HEK293 (cell line): ENCODE measurements around the gene AIPL1.

Source experiments
- CTCF ChIA-PET: fragments of 350-600 bp; formaldehyde crosslinking; extraction: SDS; loops from one replicate; lab custom pipeline; 2021; ENCODE audit warnings: antibody characterized with exemption; lab: Yijun Ruan, JAX
- POLR2A ChIA-PET: fragments of 300-600 bp; formaldehyde crosslinking; extraction: SDS; loops from one replicate; lab custom pipeline; 2020; ENCODE audit warnings: antibody characterized with exemption, inconsistent platforms; lab: Yijun Ruan, JAX
- H3K27ac ChIP-seq: fragments of 200-500 bp; sonication (Bioruptor generic); 2 replicates; pipeline ENCODE4 v1.5.1; 2014; ENCODE audit warnings: low read depth, low read length, control low read depth, inconsistent platforms; ENCODE audit errors: extremely low read depth
- H3K36me3 ChIP-seq, 2 experiments: fragments of 200-500 bp in 1 of 2; sonication (Bioruptor generic) in 1 of 2; 1 replicate in 1 of 2; 2 replicates in 1 of 2; pipeline ENCODE4 v1.5.1; 2014 to 2017; ENCODE audit warnings: inconsistent platforms in 2 of 2, low read length in 2 of 2; ENCODE audit not compliant: control insufficient read depth in 2 of 2, insufficient read depth in 1 of 2
- H3K4me1 ChIP-seq: fragments of 200-500 bp; sonication (Bioruptor generic); 2 replicates; pipeline ENCODE4 v1.5.1; 2014; ENCODE audit warnings: mild to moderate bottlenecking, low read length, inconsistent platforms; ENCODE audit not compliant: control insufficient read depth, insufficient read depth
- H3K4me3 ChIP-seq: 2 replicates; pipeline ENCODE4 v1.5.1; 2011; ENCODE audit warnings: low read depth, mild to moderate bottlenecking, control low read depth, low read length, moderate library complexity
- H3K9me3 ChIP-seq: fragments of 200-500 bp; sonication (Bioruptor generic); 2 replicates; pipeline ENCODE4 v1.5.1; 2014; ENCODE audit warnings: low read depth, low read length, inconsistent platforms; ENCODE audit not compliant: control insufficient read depth, insufficient read depth
- GLI2 ChIP-seq: fragments of 450-650 bp; formaldehyde crosslinking; IDR thresholded peaks from 2 replicates; pipeline ENCODE4; 2017; ENCODE audit warnings: missing biosample characterization, missing genetic modification characterization, low read depth, borderline replicate concordance
- OVOL3 ChIP-seq: fragments of 450-650 bp; formaldehyde crosslinking; IDR thresholded peaks from 2 replicates; pipeline ENCODE4 v1.5.1; 2016; ENCODE audit warnings: missing biosample characterization, missing genetic modification characterization
- REPIN1 ChIP-seq: fragments of 450-650 bp; formaldehyde crosslinking; IDR thresholded peaks from 2 replicates; pipeline ENCODE4 v1.5.1; 2017; ENCODE audit warnings: missing biosample characterization, missing genetic modification characterization, low read depth
- SALL2 ChIP-seq: fragments of 450-650 bp; formaldehyde crosslinking; IDR thresholded peaks from 2 replicates; pipeline ENCODE4 v1.5.0; 2017; ENCODE audit warnings: missing biosample characterization, mild to moderate bottlenecking, missing genetic modification characterization, borderline replicate concordance
- ZBTB1 ChIP-seq: fragments of 450-650 bp; formaldehyde crosslinking; IDR thresholded peaks from 2 replicates; pipeline ENCODE4 v1.5.1; 2016; ENCODE audit warnings: missing biosample characterization, missing genetic modification characterization
- ZBTB6 ChIP-seq: fragments of 450-650 bp; formaldehyde crosslinking; IDR thresholded peaks from 2 replicates; pipeline ENCODE4 v1.5.1; 2017; ENCODE audit warnings: missing biosample characterization, missing genetic modification characterization
- ZFP41 ChIP-seq: fragments of 450-650 bp; formaldehyde crosslinking; IDR thresholded peaks from 2 replicates; pipeline ENCODE4 v1.5.1; 2016; ENCODE audit warnings: missing biosample characterization, missing genetic modification characterization, borderline replicate concordance
- ZNF19 ChIP-seq: fragments of 450-650 bp; formaldehyde crosslinking; IDR thresholded peaks from 2 replicates; pipeline ENCODE4; 2016; ENCODE audit warnings: missing biosample characterization, missing genetic modification characterization, low read depth
- ZNF350 ChIP-seq: fragments of 450-650 bp; formaldehyde crosslinking; IDR thresholded peaks from 2 replicates; pipeline ENCODE4 v1.5.0; 2017; ENCODE audit warnings: missing biosample characterization, mild to moderate bottlenecking, missing genetic modification characterization
- ZNF423 ChIP-seq: fragments of 450-650 bp; formaldehyde crosslinking; IDR thresholded peaks from 2 replicates; pipeline ENCODE4 v1.5.1; 2016; ENCODE audit warnings: missing biosample characterization, missing genetic modification characterization
- ZNF501 ChIP-seq: fragments of 450-650 bp; formaldehyde crosslinking; IDR thresholded peaks from 2 replicates; pipeline ENCODE4 v1.5.1; 2016; ENCODE audit warnings: missing biosample characterization, missing genetic modification characterization
- ZNF654 ChIP-seq: fragments of 450-650 bp; formaldehyde crosslinking; IDR thresholded peaks from 2 replicates; pipeline ENCODE4 v1.5.1; 2016; ENCODE audit warnings: low read depth, missing biosample characterization, missing genetic modification characterization
- ZNF837 ChIP-seq: fragments of 450-650 bp; formaldehyde crosslinking; IDR thresholded peaks from 2 replicates; pipeline ENCODE4 v1.5.1; 2016; ENCODE audit warnings: missing biosample characterization, missing genetic modification characterization
- ZSCAN5A ChIP-seq: fragments of 450-650 bp; formaldehyde crosslinking; IDR thresholded peaks from 2 replicates; pipeline ENCODE4 v1.5.1; 2016; ENCODE audit warnings: missing biosample characterization, missing genetic modification characterization

AIPL1 gene

GRCh38 chr17:6374271-6374691, 60.6 kb downstream of the AIPL1 start:
- ChIA-PET POLR2A (no interaction called here), CTCF (interaction anchor here (0.6 kb wide), 1 partner anchor 456 kb away, joined by 4 read pairs; no protein-coding TSS in a partner anchor)
- Histone ChIP-seq H3K9me3 (no peaks in the 10 kb centered on the region), H3K27ac (no peak overlapping the region), H3K4me1 (peaks cover 4% of the 10 kb centered on the region; the same call in 1 of the 2 replicates), H3K4me3 (no peak overlapping the region), H3K36me3 (no peaks in the 10 kb centered on the region)
- TF ChIP-seq REPIN1 (tag by site-specific recombination) (no peak), ZBTB6 (tag by site-specific recombination) (no peak), GLI2 (no peak), ZNF837 (no peak), ZNF501 (tag by site-specific recombination) (no peak), OVOL3 (tag by site-specific recombination) (no peak), ZBTB1 (tag by site-specific recombination) (no peak), ZNF19 (tag by site-specific recombination) (no peak), ZNF654 (tag by site-specific recombination) (no peak), ZSCAN5A (tag by site-specific recombination) (no peak), ZNF350 (tag by site-specific recombination) (no peak), ZNF423 (tag by site-specific recombination) (no peak), SALL2 (no peak), ZFP41 (tag by site-specific recombination) (no peak)
